ENCODE results near the gene KRTAP2-3.
"Not testable (repeated sequence)": the region's sequence is repeated elsewhere in the genome, so short reads cannot be mapped to it uniquely, and the experiment has no call there.

The KRTAP2-3 gene

DNA sequence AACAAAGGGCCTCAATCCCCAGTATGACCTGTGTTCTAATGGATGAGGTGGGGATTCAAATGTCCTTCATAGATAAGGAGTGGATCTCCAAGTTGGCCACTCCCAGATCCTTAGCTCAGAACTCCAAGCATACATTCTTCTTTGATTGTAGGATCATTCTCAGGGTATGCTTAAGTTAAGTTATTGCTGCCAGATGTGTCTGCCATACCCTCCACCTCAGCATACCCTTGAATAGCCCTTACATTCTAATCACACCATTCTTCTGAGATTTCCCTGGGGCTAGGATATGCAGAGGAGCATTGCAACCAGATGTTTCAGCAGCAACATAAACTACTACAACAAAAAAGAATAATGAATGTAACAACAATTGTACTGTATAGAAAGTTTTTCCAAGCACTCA lies 7.4 kb upstream of the KRTAP2-3 start:
- DNase-seq (ENCODE audit: low read depth in 2 of 2): no peak

DNA sequence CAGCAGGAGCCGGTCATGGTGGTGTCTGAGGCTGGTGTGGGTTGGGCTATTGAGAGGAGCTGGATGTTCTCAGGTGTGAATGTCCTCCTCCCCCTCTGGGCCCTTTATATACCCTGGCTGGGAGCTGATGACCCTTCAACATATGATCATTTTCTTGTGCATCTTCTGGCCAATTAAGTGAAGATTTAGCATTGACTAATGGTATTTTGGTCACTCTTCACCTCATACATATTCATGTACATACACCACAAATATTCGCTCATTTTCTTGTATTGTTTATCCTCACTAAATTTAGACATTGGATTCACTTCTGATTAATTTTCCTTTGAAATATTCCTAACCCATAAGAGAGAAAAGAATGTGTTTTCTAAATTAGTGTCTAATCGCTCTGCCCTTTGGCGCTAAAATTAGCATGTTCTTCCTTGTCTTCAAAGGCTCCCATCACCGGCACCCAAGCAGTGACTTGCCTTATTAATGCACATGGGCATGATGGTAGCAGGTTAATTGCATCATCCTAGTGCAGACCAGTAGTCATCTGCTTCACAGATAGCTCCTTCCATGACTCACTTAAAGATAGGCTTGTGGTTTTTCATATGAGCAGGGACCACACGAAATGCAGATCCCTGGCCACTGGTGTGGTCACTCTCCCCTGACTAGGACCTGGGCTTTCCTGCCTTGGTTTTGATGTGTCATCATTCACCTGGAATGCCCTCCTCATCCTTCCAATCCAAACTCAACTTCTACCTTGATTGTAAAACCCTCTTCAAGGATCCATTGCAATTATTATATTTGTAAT lies 6.1 kb upstream of the KRTAP2-3 start, which contains the start of gene KRTAP2-4:
Gene KRTAP2-4 (minus strand): TSS at position 51 of the 796 bp plus-strand sequence. CDS start 34 bp downstream, at position 17.
- no peak for DNase-seq (ENCODE audit: low read depth in 2 of 2)

DNA sequence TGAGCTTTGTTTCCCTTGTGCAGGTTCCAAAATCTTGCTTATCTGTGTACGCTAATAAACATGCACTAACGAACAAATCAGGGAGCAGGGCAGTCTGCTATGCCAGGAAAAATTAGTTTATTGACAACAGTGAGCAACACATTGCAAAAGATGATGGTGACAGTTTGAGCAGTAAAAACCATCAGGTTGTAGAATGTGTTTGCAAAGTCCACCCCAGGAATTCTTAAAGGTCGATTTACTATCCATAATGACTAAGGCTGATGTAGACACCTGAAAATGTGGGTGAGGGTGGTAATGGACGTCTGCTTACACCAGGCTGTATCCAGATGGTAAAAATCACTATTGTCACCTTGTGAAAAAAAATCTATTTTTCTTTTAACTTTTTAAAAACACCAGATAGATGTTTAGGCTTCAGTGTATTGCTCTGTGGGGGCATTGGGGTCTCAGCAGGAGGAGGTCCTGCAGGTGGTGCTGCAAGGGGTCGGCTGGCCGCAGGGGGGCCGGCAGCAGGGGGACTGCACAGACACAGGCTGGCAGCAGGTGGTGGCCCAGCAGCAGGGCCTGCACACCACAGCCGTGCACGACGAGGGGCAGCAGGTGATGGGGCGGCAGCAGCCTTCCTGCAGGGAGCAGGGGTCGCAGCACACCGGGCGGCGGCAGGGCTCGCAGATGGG lies 5.2 kb upstream of the KRTAP2-3 start:
- not testable (repeated sequence) for DNase-seq (ENCODE audit: low read depth in 2 of 2)

DNA sequence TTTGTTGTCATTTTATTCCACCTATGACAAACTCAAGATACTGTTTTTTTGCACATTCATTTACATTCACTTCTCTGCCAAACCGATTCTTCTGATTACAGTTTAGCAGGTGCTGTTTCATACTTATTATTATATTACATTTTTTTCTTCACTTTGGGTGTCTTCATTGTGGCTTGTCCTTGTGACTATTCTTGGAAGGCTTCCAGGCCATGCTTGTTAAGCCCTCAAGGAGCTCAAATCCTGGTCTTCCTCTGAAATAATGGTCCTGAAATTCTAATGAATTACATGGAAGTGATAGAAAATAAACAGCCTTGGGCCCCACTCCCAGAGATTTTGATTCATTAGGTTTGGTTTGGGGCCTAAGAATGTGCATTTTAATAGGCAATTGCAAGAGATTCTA lies 4.4 kb upstream of the KRTAP2-3 start:
- no peak for DNase-seq (ENCODE audit: low read depth in 2 of 2)

DNA sequence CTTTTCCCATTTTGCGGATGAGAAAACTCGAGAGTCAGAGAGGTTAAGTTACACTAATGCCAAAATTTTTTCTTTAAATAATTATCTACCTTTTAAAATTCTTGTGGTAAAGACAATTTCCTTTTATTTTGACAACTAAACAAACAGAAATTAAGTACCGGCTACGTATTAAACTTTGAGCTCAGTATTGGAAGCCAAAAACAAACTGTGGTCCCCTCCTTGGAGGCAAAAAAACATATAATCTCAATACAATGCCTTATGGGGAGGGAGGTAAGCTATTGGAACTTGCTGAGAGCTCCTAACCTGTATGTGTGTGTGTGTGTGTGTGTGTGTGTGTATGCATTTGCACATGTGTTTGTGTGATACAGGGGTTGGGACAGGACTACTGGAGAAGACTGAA lies 3.5 kb upstream of the KRTAP2-3 start:
- DNase-seq (ENCODE audit: low read depth in 2 of 2): no peak

DNA sequence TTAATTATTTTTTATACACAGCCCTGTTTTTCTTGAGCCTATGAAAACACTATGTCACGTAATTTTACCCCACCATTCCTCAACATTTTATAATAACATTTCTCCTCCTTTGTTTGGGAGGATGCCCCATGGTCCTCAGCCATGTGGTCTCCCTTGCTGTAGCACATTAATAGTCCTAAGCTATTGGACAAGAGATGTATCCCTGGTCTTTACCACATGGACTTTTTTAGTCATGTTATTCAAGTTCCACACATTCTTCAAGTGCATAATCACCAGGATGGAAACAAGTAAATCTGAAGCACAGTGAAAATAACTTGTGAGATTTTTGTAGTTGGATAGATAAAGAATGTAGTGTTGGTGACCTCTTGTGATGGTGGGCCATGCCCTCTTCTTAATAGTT lies 2.0 kb upstream of the KRTAP2-3 start:
- DNase-seq (ENCODE audit: low read depth in 2 of 2): no peak

DNA sequence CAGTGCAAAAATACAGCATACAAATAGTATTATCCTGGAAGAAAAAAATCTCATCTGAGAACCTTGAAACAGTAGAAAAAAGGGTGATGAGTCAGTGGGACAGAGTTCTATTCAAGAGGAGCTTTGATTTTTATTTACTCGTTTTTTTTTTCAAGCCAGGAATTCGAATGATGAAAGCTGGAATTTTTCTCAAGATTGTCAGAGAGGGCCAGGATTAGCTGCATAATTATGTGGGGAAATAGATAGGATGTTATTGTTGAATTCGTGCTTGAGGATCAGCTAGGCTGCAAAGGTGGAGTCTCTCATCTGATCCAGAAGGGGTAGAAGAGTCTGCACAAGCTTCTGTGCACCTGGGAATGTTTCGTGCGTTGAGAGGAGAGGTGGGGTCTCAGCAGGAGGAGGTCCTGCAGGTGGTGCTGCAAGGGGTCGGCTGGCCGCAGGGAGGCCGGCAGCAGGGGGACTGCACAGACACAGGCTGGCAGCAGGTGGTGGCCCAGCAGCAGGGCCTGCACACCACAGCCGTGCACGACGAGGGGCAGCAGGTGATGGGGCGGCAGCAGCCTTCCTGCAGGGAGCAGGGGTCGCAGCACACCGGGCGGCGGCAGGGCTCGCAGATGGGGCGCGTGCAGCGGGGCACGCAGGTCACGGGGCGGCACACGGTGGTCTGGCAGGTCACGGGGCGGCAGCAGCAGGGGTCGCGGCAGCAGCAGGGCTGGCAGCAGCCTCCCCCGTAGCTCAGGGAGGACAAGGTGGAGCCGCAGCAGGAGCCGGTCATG lies 450 bp downstream of the KRTAP2-3 start:
- not testable (repeated sequence) for DNase-seq (ENCODE audit: low read depth in 2 of 2)

DNA sequence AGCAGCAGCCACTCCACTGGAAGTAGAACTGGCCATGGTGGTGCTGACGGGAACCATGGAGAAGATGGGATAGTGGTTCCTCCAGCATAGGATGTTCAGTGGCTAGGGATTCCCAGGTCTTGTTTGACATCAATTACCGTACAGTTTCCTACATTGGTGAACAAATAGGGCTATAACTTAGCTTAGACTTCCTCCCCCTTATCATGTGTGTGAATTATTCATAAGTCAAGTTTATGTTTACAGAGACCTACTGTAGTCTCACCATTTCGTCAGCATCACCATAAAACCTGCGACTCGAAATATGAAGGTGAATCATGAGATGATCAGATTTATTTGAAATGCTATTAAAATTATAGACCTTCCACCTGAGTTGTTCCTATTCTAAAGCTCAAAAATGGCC lies 1.2 kb downstream of the KRTAP2-3 start:
- no peak for DNase-seq (ENCODE audit: low read depth in 2 of 2)

DNA sequence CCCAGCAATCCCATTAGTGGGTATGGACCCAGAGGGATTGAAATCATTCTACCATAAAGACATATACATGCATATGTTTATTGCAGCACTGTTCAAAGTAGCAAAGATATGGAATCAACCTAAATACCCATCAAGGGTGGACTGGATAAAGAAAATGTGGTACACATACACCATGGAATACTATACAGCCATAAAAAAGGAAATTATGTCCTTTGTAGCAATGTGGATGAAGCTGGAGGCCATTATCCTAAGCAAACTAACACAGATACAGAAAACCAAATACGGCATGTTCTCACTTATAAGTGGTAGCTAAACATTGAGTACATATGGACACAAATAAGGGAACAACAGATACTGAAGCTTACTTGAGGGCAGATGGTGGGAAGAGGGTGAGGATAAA lies 2.4 kb downstream of the KRTAP2-3 start:
- no peak for DNase-seq (ENCODE audit: low read depth in 2 of 2)

DNA sequence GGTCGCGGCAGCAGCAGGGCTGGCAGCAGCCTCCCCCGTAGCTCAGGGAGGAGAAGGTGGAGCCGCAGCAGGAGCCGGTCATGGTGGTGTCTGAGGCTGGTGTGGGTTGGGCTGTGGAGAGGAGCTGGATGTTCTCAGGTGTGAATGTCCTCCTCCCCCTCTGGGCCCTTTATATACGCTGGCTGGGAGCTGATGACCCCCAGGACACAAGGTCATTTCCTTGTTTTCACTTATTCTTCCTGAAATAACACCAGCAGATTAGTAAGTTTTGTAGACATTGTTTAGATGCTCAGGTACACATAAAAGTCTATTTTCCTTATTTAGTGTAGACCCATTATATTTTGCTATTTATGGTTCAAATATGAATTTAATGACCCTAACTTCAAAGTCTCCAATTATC lies 4.8 kb downstream of the KRTAP2-3 start, which contains the start of gene KRTAP2-2:
Gene KRTAP2-2 (minus strand): TSS at position 101 of the 400 bp plus-strand sequence. CDS start 19 bp downstream, at position 82.
- DNase-seq (ENCODE audit: low read depth in 2 of 2): not testable (repeated sequence)

DNA sequence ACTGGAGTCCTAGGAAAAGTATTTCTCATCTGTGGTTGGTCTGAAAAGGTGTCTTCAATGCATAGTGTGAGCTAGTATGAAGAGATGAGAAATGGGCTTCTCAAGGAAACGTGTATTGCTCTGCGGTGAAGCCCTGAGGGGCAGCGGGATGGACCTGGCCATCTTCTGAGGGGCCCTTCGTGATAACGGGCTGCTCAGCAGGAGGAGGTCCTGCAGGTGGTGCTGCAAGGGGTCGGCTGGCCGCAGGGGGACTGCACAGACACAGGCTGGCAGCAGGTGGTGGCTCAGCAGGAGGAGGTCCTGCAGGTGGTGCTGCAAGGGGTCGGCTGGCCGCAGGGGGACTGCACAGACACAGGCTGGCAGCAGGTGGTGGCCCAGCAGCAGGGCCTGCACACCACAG lies 5.4 kb downstream of the KRTAP2-3 start:
- not testable (repeated sequence) for DNase-seq (ENCODE audit: low read depth in 2 of 2)

DNA sequence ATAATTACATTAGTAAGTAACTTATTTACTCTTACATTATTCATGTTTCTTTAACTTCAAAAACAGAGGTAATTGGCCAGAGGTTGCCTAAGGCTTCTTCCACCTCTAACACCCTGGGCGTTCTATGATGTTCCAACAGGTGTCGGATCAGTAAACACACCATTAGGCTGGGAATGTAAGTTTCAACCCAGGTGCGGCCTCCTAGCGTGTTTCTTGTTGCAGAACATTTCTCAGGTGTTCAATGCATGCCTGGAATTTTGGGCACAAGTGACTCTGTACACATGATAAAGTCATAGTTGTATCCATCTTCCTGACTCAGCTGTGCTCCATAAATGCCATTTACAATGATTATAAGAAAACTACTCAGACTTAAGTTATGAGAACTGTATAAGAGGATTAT lies 5.9 kb downstream of the KRTAP2-3 start:
- DNase-seq (ENCODE audit: low read depth in 2 of 2): no peak

DNA sequence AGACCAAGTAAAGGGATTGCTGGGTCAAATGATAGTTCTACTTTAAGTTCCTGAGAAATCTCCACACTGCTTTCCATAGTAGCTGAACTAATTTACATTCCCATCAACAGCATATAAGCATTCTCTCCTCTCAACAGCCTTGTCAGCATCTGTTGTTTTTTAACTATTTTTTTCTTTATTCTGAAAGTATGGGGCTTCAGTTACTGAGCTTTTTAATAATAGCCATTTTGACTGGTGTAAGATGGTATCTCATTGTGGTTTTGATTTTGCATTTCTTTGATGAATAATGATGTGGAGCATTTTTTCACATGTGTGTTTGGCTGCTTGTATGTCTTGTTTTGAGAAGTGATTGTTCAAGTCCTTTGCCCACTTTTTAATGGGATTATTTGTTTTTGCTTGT lies 7.3 kb downstream of the KRTAP2-3 start:
- no peak for DNase-seq (ENCODE audit: low read depth in 2 of 2)

DNA sequence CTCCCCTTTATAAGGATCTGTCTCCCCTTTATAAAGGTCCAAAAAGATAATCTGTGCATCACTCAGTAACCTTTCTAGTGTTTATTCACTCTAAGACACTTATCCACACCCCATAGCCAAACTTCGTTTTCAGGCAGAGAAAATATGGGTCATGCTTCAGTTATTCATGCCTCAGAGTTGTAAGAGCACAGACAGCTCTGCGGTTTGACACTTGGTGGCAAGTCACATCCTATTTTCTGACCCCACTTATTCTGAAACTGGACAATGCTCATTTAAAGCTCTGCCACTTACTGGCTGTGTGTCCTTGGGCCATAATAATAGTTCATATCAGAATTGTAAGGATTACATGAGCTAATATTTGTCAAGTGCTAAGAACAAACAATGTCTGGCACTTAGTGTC lies 10.8 kb downstream of the KRTAP2-3 start:
- DNase-seq (ENCODE audit: low read depth in 2 of 2): no peak

DNA sequence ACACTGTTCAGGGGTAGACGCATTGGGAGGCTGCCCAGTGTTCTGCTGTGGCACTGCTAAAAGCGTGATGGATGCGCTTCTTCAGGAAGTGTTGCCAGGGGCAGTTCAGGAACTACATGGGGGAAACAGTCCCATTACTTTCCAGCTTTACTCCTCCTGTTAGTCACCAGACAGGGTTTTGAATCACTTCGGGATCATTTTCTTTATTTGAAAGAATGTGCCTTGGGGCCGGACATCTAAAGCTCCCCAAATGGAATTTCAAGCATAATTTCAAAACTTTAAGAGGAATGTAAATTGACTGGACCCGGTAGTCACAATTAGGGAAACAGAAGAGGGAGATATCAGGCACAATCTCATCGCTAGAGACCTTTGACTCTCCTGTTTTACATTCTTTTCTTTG lies 11.5 kb downstream of the KRTAP2-3 start:
- no peak for DNase-seq (ENCODE audit: low read depth in 2 of 2)

DNA sequence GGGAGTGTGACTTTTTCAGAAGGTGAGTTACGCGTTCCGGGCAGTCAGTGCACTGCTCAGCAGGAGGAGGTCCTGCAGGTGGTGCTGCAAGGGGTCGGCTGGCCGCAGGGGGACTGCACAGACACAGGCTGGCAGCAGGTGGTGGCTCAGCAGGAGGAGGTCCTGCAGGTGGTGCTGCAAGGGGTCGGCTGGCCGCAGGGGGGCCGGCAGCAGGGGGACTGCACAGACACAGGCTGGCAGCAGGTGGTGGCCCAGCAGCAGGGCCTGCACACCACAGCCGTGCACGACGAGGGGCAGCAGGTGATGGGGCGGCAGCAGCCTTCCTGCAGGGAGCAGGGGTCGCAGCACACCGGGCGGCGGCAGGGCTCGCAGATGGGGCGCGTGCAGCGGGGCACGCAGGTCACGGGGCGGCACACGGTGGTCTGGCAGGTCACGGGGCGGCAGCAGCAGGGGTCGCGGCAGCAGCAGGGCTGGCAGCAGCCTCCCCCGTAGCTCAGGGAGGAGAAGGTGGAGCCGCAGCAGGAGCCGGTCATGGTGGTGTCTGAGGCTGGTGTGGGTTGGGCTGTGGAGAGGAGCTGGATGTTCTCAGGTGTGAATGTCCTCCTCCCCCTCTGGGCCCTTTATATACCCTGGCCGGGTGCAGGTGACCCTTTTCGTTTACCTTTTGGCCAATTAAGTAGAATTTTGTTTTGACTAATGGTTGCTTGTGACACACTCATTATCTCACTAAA lies 13.0 kb downstream of the KRTAP2-3 start, which contains the start of gene KRTAP2-1:
Gene KRTAP2-1 (minus strand): TSS at position 582 of the 731 bp plus-strand sequence. CDS start 49 bp downstream, at position 533.
- not testable (repeated sequence) for DNase-seq (ENCODE audit: low read depth in 2 of 2)

DNA sequence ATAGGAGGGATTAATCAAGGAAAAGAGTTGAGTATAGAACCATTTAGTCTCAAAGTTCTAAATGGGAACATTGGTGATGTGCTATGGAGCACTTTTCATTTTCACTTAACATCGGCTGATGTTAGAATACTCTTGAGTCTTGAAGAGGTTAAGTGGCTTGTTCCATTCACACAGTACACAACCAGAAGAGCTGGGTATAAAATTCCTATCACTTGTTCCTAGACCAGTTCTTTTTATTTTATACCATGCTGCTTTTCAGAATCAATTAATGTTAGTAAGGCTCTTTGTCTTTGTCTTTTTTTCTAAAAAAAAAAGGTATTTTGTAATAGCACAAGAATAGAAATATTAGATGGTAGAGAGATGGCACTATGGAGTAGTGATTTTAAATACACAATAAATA lies 17.0 kb downstream of the KRTAP2-3 start:
- DNase-seq (ENCODE audit: low read depth in 2 of 2): no peak

DNA sequence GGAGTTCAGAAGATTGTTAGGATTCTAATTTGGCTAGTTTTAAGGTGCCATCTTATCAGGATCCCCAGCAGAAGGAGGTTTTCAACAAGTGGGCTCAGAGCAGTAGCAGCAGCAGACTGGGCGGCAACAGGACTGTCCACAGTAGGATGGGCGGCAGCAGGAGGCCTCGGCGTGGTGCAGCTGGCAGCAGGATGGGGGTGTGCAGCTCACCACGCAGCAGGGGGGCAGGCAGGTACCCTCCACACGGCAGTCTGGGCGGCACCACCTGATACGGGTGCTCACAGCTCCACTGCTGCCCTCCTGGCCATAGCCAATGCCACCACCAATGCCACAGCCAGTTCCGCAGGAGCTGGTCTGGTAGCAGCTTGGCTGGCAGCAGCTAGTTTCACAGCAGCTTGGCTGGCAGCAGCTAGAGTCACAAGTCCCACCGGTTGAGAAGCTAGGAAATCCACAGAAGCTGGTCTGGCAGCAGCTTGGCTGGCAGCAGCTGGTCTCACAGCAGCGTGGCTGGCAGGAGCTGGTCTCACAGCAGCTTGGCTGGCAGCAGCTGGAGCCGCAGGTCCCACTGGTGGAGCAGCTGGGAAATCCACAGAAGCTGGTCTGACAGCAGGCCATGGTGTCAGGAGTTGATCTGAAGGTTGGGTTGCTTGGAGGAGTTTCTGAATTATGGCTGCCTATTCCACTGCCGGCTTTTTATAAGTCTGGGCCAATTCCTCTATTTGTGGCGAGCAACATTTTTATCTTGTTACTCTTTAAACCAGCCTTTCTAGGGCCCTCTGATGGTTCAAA lies 18.9 kb downstream of the KRTAP2-3 start, which contains the start of gene KRTAP1-1:
Gene KRTAP1-1 (minus strand): TSS at position 668 of the 789 bp plus-strand sequence. CDS start 53 bp downstream, at position 615.
- not testable (repeated sequence) for DNase-seq (ENCODE audit: low read depth in 2 of 2)

DNA sequence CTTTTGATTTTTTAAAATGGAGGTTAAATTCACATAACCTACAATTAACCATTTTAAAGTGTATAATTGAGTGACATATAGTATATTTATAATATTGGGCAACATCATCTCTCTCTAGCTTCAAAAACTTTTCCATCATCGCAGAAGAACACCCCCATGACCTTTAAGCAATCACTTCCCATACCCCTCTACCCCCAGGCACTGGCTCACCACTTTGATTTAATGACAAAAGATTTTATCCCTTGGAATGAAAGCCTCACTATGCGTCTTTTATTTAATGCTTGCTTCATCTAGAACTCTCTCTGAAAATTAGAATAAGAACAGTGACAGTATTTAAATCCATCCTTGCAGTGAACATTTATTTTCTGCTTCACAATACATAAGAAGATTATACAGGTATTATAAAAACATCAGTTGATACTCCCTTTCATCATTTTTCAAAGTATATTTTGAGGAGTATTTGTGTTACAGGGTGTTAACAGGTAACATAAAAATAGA lies 22.0 kb downstream of the KRTAP2-3 start:
- DNase-seq (ENCODE audit: low read depth in 2 of 2): no peak

DNA sequence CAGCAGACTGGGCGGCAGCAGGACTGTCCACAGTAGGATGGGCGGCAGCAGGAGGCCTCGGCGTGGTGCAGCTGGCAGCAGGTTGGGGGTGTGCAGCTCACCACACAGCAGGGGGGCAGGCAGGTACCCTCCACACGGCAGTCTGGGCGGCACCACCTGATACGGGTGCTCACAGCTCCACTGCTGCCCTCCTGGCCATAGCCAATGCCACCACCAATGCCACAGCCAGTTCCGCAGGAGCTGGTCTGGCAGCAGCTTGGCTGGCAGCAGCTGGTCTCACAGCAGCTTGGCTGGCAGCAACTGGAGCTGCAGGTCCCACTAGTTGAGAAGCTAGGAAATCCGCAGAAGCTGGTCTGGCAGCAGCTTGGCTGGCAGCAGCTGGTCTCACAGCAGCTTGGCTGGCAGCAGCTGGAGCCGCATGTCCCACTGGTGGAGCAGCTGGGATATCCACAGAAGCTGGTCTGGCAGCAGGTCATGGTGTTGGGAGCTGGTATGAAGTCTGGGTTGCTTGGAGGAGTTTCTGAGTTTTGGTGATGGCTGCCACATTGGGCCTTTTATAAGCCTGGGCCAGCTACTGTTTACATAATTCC lies 25.5 kb downstream of the KRTAP2-3 start, which contains the start of gene KRTAP1-3:
Gene KRTAP1-3 (minus strand): TSS at position 529 of the 590 bp plus-strand sequence. CDS start 53 bp downstream, at position 476.
- not testable (repeated sequence) for DNase-seq (ENCODE audit: low read depth in 2 of 2)
